Skeletal muscle tissue (tissue), 4 donors: Measurements from ENCODE around the gene TAF3. TPM values are rescaled to one million over a fixed set of nuclear protein-coding genes. Genes with fewer than 3 reads are reported as not detected.
"Not testable (repeated sequence)": the region's sequence is repeated elsewhere in the genome, so short reads cannot be mapped to it uniquely, and the experiment has no call there.

ENCODE experiments used
- H3K27ac ChIP-seq: one replicate; pipeline ENCODE4 v1.7.0; 2013; ENCODE audit warnings: mild to moderate bottlenecking, low read depth, low read length, inconsistent platforms
- H3K27me3 ChIP-seq, 3 donors: one replicate each; pipeline ENCODE4 v1.7.0; 2013; ENCODE audit warnings: low read length in 3 of 3; ENCODE audit not compliant: control insufficient read depth in 3 of 3, insufficient read depth in 3 of 3
- H3K36me3 ChIP-seq, 3 donors: one replicate each; pipeline ENCODE4 v1.7.0; 2013; ENCODE audit warnings: low read length in 3 of 3; ENCODE audit not compliant: control insufficient read depth in 3 of 3, insufficient read depth in 3 of 3
- H3K4me1 ChIP-seq, 3 donors: one replicate each; pipeline ENCODE4 v1.7.0; 2013; ENCODE audit warnings: low read length in 3 of 3, mild to moderate bottlenecking in 3 of 3; ENCODE audit not compliant: control insufficient read depth in 3 of 3, insufficient read depth in 3 of 3
- H3K4me3 ChIP-seq, 3 donors: one replicate each; pipeline ENCODE4 v1.7.0; 2013; ENCODE audit warnings: low read length in 3 of 3
- H3K9ac ChIP-seq, 3 donors: one replicate each; pipeline ENCODE4 v1.7.0; 2013; ENCODE audit warnings: low read length in 3 of 3, mild to moderate bottlenecking in 3 of 3, moderate library complexity in 2 of 3, low read depth in 1 of 3
- H3K9me3 ChIP-seq, 3 donors: one replicate each; pipeline ENCODE4 v1.7.0; 2013; ENCODE audit warnings: low read length in 3 of 3; ENCODE audit not compliant: control insufficient read depth in 3 of 3
- total RNA-seq: library from RNA; depleted of rRNA; stranded (reverse); fragments of >200 nt; gene quantifications from one replicate; pipeline ENCODE4 v1.2.3, GENCODE V29; 2014
- donor health status: Osteomylitis.

The TAF3 gene
- 2.1 TPM for total RNA-seq

DNA sequence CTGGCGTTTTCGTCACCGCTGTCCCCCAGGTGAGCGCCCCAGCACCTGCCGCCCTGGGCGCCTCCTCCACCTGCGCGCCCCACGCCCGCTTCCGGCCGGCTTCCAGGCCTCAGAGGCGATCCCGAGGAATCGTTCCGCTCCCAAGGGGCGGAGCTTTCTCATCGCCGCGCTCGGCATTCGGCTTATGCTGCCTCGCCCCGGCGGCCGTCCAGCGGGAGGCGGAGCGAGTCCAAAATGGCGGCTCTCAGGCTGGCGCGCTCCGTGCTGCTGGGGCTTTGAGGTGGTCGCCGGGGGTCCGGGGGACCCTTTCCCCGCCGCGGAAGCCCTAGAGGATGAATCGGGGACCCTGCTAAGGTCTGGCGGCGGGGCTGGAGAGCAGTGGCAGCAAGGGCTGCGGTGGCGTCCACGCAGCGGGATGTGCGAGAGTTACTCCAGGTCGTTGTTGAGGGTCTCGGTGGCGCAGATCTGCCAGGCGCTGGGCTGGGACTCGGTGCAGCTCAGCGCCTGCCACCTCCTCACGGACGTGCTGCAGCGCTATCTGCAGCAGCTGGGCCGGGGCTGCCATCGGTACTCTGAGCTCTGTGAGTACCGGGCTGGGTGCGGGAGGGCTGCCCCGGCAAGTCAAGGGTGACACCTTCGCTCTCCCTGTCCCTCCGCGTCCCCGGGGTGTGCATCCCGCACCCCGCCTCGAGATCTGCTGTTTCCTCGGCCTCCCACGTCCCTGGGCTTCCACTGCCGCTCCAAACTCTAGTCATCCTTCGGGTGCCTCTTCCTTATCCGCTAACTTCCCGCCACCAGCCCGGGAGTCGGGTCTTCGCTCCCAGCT lies at the start of gene TAF3:
Gene TAF3 (plus strand): TSS at position 211 of the 826 bp plus-strand sequence. CDS start 205 bp downstream, at position 416.
- Histone ChIP-seq H3K27ac (peak within 1 kb of the TSS; percentile 61), H3K27me3 (peaks cover 0 to 11% (median 6%) of the 10 kb centered on the region in 3 donors), H3K4me1 (peaks cover 14 to 34% (median 18%) of the 10 kb centered on the region in 3 donors), H3K9ac (peak within 1 kb of the TSS; percentile 87 to 95 (median 92)), H3K4me3 (peak within 1 kb of the TSS; percentile 95 to 98 (median 98)), H3K9me3 (no peaks in the 10 kb centered on the region), H3K36me3 (peaks cover 0 to 7% (median 0%) of the 10 kb centered on the region in 3 donors)

GRCh38 chr10:7773845-7774801 lies 44.2 kb upstream of the TAF3 start:
- H3K27ac ChIP-seq = no peak overlapping the region

GRCh38 chr10:7776777-7777176 lies 41.5 kb upstream of the TAF3 start:
- no peaks in the 10 kb centered on the region for H3K9me3 ChIP-seq
- peaks cover 19 to 54% (median 45%) of the 10 kb centered on the region in 3 donors for H3K36me3 ChIP-seq
- no peaks in the 10 kb centered on the region for H3K27me3 ChIP-seq
- H3K4me3 ChIP-seq = no peak overlapping the region
- H3K4me1 ChIP-seq = no peaks in the 10 kb centered on the region
- no peak overlapping the region for H3K9ac ChIP-seq
- H3K27ac ChIP-seq = no peak overlapping the region

More at GRCh38 chr10:7773845-7774801, 44.2 kb upstream of the TAF3 start:
- Histone ChIP-seq H3K36me3 (peaks cover 19 to 38% (median 35%) of the 10 kb centered on the region in 3 donors), H3K9me3 (no peaks in the 10 kb centered on the region), H3K27me3 (no peaks in the 10 kb centered on the region), H3K9ac (no peak overlapping the region), H3K4me1 (no peaks in the 10 kb centered on the region), H3K4me3 (no peak overlapping the region)

GRCh38 chr10:7782194-7782593 lies 36.1 kb upstream of the TAF3 start:
- not testable (repeated sequence) for H3K9ac ChIP-seq, H3K4me3 ChIP-seq, H3K9me3 ChIP-seq, H3K4me1 ChIP-seq, H3K27me3 ChIP-seq, H3K27ac ChIP-seq
- peaks cover 10 to 38% (median 27%) of the 10 kb centered on the region in 3 donors for H3K36me3 ChIP-seq

- H3K4me3 ChIP-seq = peak overlapping the region in 1 of 3 donors; percentile 97
- no peaks in the 10 kb centered on the region for H3K27me3 ChIP-seq
- no peaks in the 10 kb centered on the region for H3K9me3 ChIP-seq
- no peak overlapping the region for H3K27ac ChIP-seq
- peak overlapping the region in 2 of 3 donors; percentile 87 to 97 for H3K9ac ChIP-seq
- peaks cover 26 to 39% (median 27%) of the 10 kb centered on the region in 3 donors for H3K4me1 ChIP-seq
- H3K36me3 ChIP-seq = peaks cover under 1 to 6% (median under 1%) of the 10 kb centered on the region in 3 donors
These were observed 31.9 kb upstream of the TAF3 start for GRCh38 chr10:7786430-7786829.

- Histone ChIP-seq H3K4me3 (peak overlapping the region; percentile 97 to 99 (median 98)), H3K36me3 (peaks cover 0 to 6% (median 0%) of the 10 kb centered on the region in 3 donors), H3K27ac (peak overlapping the region; percentile 92), H3K4me1 (peaks cover 26 to 41% (median 27%) of the 10 kb centered on the region in 3 donors), H3K9ac (peak overlapping the region; percentile 87 to 99 (median 97)), H3K27me3 (no peaks in the 10 kb centered on the region), H3K9me3 (no peaks in the 10 kb centered on the region)
These were observed 31.0 kb upstream of the TAF3 start for GRCh38 chr10:7787150-7787856.

DNA sequence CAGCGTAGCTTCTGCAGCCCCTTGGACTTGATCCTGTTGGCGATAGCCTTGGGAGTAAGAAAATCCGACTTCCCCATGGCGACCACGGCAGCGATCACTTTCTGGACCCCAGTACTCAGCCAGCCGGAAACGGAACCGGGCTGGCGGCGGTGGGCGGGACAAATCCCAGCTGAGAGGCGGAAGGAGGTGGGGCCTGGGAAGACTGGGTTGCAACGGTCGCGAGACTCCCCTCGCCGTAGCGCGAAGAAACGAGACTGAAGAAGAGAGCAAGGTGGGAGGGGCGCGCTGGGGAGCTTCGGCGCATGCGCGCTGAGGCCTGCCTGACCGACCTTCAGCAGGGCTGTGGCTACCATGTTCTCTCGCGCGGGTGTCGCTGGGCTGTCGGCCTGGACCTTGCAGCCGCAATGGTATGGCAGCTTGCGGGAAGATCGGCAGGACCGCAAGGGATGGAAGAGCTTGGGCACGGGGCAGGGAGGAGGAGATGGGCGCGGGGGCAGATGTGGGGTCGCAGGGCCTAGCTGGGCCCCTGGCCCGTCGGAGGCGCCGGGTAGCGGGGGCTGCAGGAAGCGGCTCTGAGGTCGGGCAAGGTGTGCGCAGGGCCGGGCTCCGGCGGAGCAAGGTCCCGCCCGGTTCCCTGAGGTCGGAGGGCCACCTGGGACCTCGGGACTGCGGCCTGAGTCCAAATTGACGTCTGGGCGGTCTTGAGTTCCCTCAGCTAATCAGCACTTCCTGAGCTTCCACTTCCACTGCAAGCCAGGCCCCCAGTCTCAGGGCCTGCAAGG lies 30.3 kb upstream of the TAF3 start, which contains the start of the genes ATP5F1C and KIN:
Gene ATP5F1C (plus strand): TSS at position 321 of the 782 bp plus-strand sequence. CDS start 31 bp downstream, at position 352.
Gene KIN (minus strand): TSS at position 137 of the 782 bp plus-strand sequence. CDS start 60 bp downstream, at position 77.
- peaks cover 26 to 46% (median 27%) of the 10 kb centered on the region in 3 donors for H3K4me1 ChIP-seq
- no peaks in the 10 kb centered on the region for H3K27me3 ChIP-seq
- peak within 1 kb of the TSS; percentile 93 to 99 (median 97) for H3K9ac ChIP-seq
- H3K4me3 ChIP-seq = peak within 1 kb of the TSS; percentile 97 to 99 (median 98)
- no peaks in the 10 kb centered on the region for H3K9me3 ChIP-seq
- H3K36me3 ChIP-seq = peaks cover 0 to 6% (median 0%) of the 10 kb centered on the region in 3 donors
- H3K27ac ChIP-seq = peak within 1 kb of the TSS; percentile 92

- Histone ChIP-seq H3K27ac (peak overlapping the region; percentile 92), H3K36me3 (peaks cover 0 to 6% (median 0%) of the 10 kb centered on the region in 3 donors), H3K9ac (peak overlapping the region; percentile 93 to 99 (median 97)), H3K4me1 (peaks cover 26 to 46% (median 27%) of the 10 kb centered on the region in 3 donors), H3K27me3 (no peaks in the 10 kb centered on the region), H3K4me3 (peak overlapping the region; percentile 97 to 99 (median 98)), H3K9me3 (no peaks in the 10 kb centered on the region)
These were observed 29.5 kb upstream of the TAF3 start for GRCh38 chr10:7788639-7789286.
